Mesodermal cell (in vitro differentiated cells): ENCODE data around the gene GALNT2.

Experiments used
- H3K27ac ChIP-seq: 2 replicates; pipeline ENCODE4 v1.7.0; 2013; ENCODE audit warnings: mild to moderate bottlenecking, low read depth, low read length, moderate library complexity; ENCODE audit not compliant: severe bottlenecking
- H3K36me3 ChIP-seq: 2 replicates; pipeline ENCODE4 v1.7.1; 2013; ENCODE audit warnings: mild to moderate bottlenecking, low read length, moderate library complexity; ENCODE audit not compliant: control insufficient read depth, insufficient read depth
- H3K4me1 ChIP-seq: one replicate; pipeline ENCODE4 v1.7.1; 2013; ENCODE audit warnings: mild to moderate bottlenecking, low read length; ENCODE audit not compliant: insufficient read depth, control insufficient read depth, poor library complexity, severe bottlenecking
- H3K4me3 ChIP-seq: 2 replicates; pipeline ENCODE4 v1.7.0; 2013; ENCODE audit warnings: low read length, control low read depth, mild to moderate bottlenecking; ENCODE audit not compliant: insufficient read depth, poor library complexity, severe bottlenecking; ENCODE audit errors: extremely low read depth
- H3K9me3 ChIP-seq: 2 replicates; pipeline ENCODE4 v1.7.1; 2013; ENCODE audit warnings: mild to moderate bottlenecking, low read length, moderate library complexity; ENCODE audit not compliant: control insufficient read depth
- WGBS, 2 experiments: methylation state at CpG; one replicate each; pipeline ENCODE4 v1.1.5; 2013; ENCODE audit warnings: missing lambda C conversion rate in 2 of 2; ENCODE audit not compliant: insufficient coverage in 2 of 2; 5-methylcytosine and 5-hydroxymethylcytosine counted together

The GALNT2 gene

DNA sequence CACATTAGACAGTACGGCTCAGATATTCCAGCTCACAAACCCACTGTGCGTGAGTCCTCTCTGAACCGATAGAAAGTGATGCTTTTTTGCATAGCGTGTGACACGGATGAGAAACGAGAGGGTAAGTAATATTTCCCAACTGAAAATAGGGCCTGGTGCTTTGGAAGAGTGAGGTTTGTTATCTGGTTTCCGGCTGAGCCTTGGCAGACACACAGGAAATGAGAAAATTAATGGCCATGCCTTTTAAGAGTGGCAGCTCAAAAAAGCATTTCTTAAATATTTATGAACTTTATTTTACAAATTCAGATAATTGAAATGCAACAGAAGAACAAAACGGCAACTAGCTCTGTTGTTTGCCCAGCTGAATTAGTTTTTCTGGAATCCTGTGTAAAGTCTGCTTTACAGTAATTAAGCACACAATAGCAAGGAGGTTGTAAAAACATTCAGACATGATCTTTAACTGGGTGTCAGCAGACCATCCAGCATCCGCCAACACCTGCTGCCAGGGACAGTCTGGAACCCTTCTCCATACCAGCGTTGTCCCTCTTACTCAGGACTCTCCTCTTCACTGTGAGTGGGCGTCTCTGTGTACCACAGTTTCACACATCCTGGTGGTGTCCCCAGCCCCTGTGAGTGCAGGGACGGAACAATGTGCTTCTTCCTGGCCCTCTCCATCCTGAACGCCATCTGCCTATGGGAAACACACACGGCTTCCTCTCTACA lies 203.7 kb downstream of the GALNT2 start:
- H3K36me3 ChIP-seq = peaks cover 34% of the 10 kb centered on the region
- 92 to 96% methylated on average over 13 of the region's 14 CpGs for WGBS, 2 experiments
- H3K27ac ChIP-seq = no peak overlapping the region
- no peaks in the 10 kb centered on the region for H3K9me3 ChIP-seq
- H3K4me3 ChIP-seq = no peak overlapping the region
- H3K4me1 ChIP-seq = no peaks in the 10 kb centered on the region

DNA sequence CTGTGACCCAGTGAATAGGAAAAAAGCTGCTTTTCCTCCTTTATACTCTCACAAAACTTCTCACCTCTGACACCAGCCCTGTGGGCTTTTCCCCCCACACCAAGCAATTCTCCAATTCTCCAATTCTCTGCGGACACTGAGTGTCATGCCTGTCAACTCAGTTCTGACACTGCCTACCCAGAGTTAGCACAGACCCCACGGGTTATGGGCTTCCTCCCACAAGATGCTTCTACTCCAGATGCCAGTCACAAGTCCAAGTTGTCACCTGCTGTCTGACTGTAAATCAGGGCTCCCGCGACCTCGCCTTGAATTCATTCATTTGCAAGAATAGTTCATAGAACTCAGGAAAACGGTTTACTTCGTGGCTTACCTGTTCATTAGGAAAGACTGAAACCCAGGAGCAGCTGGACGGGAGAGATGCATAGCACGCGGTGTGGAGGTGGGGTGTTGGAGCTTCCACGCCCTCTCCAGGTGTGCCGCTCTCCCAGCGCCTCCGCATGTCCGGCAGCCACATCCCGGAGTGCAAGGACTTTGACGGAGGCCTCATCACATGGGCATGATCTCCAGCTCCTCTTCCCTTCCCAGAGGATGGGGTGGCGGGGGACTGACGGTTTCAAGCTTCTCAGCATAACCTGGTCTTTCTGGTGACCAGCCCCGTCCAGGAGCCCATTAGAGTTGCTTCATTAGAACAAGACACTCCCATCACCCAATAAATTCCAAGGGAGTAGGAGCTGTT lies 204.4 kb downstream of the GALNT2 start:
- Histone ChIP-seq H3K9me3 (no peaks in the 10 kb centered on the region), H3K4me1 (no peaks in the 10 kb centered on the region), H3K27ac (no peak overlapping the region), H3K4me3 (no peak overlapping the region), H3K36me3 (peaks cover 38% of the 10 kb centered on the region)
- WGBS, 2 experiments = 94 to 95% methylated on average over 18 to 19 of the region's 20 CpGs

DNA sequence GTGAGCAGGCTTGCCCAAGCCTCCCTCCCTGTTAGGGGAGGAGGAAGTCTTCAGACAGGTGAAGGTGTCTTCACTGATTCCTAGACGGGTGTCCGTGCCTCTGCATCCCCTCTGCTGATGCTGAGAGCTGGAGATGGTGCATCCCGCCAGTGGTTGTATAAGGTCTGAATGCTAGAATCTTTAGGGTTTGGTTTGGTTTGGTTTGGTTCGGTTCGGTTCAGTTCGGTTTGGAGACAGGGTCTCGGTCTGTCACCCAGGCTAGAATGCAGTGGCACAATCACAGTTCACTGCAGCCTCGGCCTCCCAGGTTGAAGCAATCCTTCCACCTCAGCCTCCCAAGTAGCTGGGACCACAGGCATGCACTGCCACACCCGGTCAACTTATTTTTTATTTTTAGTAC lies 205.5 kb downstream of the GALNT2 start:
- H3K9me3 ChIP-seq = no peaks in the 10 kb centered on the region
- H3K4me1 ChIP-seq = no peaks in the 10 kb centered on the region
- H3K36me3 ChIP-seq = peaks cover 39% of the 10 kb centered on the region
- no peak overlapping the region for H3K4me3 ChIP-seq
- WGBS, 2 experiments = 82 to 94% methylated on average over 5 to 6 of the region's 9 CpGs
- no peak overlapping the region for H3K27ac ChIP-seq

DNA sequence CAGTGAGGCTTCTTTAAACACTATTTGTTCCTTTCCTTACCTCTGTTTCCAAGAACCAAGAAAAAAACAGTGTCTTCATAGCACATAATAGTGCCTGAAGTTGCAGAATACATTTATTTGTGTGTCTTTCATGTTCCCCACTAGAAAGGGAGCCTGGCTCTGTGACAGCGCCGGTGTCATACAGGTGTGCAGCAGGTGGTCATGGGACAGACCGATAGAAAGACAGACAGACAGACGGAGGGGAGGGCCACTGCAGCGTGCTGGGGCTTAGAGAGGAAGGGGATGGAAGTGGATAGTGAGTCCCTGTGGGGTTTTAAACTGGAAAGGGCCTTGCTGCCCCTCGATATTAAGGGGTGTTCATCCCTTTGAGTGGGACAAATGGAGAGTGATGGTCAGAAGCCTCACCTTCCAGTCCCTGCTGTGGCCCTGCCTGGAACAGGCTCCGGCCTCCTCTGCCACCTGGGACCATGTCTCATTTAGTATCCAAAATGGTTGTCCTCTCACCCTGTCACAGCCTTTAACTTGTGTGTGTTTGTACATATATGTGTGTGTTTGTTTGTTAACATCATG lies 206.2 kb downstream of the GALNT2 start:
- Histone ChIP-seq H3K4me3 (no peak overlapping the region), H3K9me3 (no peaks in the 10 kb centered on the region), H3K4me1 (no peaks in the 10 kb centered on the region), H3K36me3 (peaks cover 39% of the 10 kb centered on the region), H3K27ac (no peak overlapping the region)
- 93 to 94% methylated on average over 4 to 7 of the region's 7 CpGs for WGBS, 2 experiments

DNA sequence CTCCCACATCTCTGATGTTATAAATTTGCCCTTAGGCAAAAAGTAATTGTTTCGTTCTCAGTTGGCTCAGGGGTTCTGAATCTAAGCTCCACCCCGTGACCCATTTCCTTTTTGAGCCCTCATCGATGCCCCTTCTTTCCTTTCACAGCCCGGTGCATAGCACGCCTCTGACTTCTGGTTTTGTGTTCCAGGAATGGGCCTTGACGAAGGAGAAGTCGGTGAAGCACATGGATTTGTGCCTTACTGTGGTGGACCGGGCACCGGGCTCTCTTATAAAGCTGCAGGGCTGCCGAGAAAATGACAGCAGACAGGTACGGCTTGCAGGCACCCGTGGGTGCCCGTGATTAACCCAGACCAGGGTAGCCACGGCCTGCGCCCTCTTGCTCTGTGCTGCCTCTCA lies 207.2 kb downstream of the GALNT2 start:
- Histone ChIP-seq H3K36me3 (peaks cover 46% of the 10 kb centered on the region), H3K4me1 (no peaks in the 10 kb centered on the region), H3K9me3 (no peaks in the 10 kb centered on the region), H3K27ac (no peak overlapping the region), H3K4me3 (no peak overlapping the region)
- WGBS, 2 experiments = 91 to 94% methylated on average over 14 to 15 of the region's 15 CpGs

DNA sequence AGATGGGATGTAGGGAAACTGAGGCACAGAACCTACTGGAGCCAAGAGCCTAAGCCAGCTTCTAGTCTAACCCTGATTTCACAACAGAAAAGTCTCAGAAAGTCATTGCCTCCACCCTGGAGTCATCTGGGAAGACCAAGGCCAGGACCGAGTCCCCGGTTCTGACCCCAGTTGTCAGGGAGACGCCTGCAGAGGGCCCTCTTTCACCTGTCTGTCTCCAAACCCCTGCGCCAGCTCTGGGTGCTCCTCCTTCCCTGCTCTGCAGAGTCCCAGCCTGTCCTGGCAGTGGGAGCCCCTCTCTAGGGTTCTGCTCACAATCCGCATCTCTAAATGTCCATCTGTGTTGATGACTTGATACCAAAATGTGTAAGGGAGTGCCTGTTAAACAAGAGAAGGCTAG lies 209.4 kb downstream of the GALNT2 start:
- Histone ChIP-seq H3K36me3 (peaks cover 51% of the 10 kb centered on the region), H3K9me3 (no peaks in the 10 kb centered on the region), H3K4me1 (no peaks in the 10 kb centered on the region), H3K27ac (no peak overlapping the region), H3K4me3 (no peak overlapping the region)
- WGBS, 2 experiments = 91 to 93% methylated on average over 4 to 5 of the region's 5 CpGs

DNA sequence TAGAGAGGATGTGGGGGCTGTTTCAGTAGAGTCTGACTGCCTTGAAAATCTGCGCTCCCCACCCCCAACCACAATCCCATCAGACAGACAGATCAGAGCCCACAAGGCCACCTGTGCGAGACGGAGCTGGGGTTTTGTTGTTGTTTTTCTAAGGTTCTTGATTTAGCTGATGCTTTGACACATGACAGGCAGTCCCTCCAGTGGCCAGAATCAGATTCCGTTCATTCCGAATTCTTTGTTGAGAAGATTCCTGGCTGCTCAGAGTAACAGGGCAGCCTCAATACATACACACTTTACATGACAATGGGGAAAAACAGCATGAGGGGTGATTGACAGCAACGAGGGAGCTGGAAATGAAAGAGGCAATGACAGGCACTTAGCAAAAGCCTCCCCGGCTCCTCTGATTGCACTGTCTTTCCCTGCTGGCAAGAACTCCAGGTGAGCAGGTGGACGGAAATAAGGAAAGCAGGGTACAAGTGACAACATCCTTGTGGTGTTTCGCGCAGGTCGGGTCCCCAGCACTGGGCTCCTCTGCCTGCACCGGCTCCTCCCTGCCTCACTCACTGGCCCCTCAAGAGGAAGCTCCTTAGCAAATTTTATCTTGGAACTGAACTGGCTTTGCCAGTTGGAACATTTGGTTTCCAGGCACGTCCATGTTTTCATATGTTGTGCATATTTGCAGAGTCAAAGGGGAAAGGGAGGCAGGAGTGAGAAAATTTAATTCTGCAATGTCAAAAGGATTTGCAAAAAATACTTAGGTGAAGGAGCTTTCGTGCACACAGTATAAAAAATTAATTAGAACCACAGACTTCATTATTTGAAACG lies 210.4 kb downstream of the GALNT2 start:
- Histone ChIP-seq H3K27ac (no peak overlapping the region), H3K9me3 (no peaks in the 10 kb centered on the region), H3K36me3 (peaks cover 46% of the 10 kb centered on the region), H3K4me1 (no peaks in the 10 kb centered on the region), H3K4me3 (no peak overlapping the region)
- WGBS, 2 experiments = 29 to 31% methylated on average over 8 of the region's 15 CpGs

DNA sequence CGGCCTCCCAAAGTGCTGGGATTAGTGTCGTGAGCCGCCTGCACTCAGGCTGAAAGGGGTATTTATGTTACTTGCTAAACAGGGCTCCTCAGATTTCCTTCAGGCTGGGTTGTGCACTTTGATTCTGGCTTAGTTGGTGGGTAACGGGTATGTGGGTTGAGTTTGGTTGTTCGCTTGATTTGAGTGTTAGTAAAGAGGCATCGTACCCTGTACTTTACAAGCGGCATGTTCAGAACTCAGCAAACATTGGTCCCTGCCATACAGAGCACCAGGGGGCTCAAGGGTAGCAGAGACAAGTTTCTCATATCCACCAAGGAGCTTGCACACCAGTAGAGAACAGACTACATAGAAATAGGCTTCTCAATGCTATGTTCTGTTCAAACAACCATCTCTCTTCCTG lies 211.3 kb downstream of the GALNT2 start:
- WGBS, 2 experiments = 92 to 93% methylated on average over 5 to 7 of the region's 7 CpGs
- Histone ChIP-seq H3K9me3 (no peaks in the 10 kb centered on the region), H3K36me3 (peaks cover 46% of the 10 kb centered on the region), H3K4me1 (no peaks in the 10 kb centered on the region), H3K4me3 (no peak overlapping the region), H3K27ac (no peak overlapping the region)

DNA sequence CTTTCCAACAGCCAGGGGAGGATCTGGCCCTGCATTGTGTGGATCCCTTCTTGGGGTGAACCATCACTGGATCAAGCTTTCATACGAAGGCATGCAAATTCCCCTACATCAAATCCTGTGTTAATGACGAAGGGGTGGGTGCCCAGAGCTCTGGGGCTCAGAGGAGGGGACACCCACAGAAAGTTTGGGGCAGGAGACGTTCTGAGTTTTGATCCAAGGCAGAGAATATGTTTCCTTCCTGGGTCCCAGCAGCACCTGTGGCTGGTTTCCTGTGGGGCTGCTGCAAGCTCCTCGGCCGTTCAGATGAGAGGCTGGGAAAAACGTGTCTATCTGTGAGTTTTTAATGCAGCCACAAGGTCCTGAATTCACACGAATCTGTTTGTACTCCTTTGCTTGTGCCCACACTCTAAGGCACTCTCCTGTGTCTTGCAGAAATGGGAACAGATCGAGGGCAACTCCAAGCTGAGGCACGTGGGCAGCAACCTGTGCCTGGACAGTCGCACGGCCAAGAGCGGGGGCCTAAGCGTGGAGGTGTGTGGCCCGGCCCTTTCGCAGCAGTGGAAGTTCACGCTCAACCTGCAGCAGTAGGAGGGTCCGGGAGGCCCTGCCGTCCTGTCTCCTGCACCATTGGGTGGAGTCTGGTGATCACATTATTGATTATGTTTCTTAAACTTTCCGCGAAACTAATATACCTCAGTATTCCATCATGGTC lies 212.0 kb downstream of the GALNT2 start:
- no peak overlapping the region for H3K4me3 ChIP-seq
- no peaks in the 10 kb centered on the region for H3K9me3 ChIP-seq
- 88% methylated on average over 16 to 18 of the region's 20 CpGs for WGBS, 2 experiments
- peaks cover 44% of the 10 kb centered on the region for H3K36me3 ChIP-seq
- H3K4me1 ChIP-seq = no peaks in the 10 kb centered on the region
- H3K27ac ChIP-seq = no peak overlapping the region

DNA sequence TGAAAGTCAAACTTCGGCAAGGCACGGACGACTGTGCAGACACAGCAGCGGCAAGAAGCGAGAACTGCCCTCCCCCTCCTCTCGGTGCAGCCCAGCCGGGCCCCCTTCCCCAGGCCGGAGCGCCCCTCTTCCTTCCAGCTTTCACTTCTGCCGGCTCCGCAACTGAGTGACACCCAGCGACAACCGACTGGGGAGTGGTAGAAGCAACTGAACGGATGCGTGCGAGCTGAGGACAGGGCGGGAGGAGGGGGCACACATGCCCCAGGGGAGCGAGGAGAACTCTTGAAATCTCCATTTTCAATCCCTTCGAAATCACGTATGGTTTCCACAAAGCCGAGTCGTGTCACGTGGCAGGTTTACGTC lies 212.5 kb downstream of the GALNT2 start:
- H3K4me1 ChIP-seq = no peaks in the 10 kb centered on the region
- H3K4me3 ChIP-seq = no peak overlapping the region
- no peak overlapping the region for H3K27ac ChIP-seq
- 97% methylated on average over 18 to 23 of the region's 24 CpGs for WGBS, 2 experiments
- peaks cover 42% of the 10 kb centered on the region for H3K36me3 ChIP-seq
- no peaks in the 10 kb centered on the region for H3K9me3 ChIP-seq
